ENCODE measurements around the gene AVPR2. TPM values are rescaled to one million over a fixed set of nuclear protein-coding genes. Genes with fewer than 3 reads are reported as not detected.

The AVPR2 gene
- 1 to 10 TPM; 2.1 to 9.3 (median 5.7) TPM for total RNA-seq

- no peak for DNase-seq (ENCODE audit: low spot score in 2 of 2)
- 34 to 60% methylated on average over 9 to 26 of the region's 26 CpGs for WGBS, 2 donors
- no peaks in the 10 kb centered on the region for H3K9me3 ChIP-seq
- H3K36me3 ChIP-seq = no peaks in the 10 kb centered on the region
- no peak for TF ChIP-seq EP300 (IDR thresholded peaks at IDR 0.05)
- peak within 1 kb of the TSS in 1 of 4 donors; percentile 33 for H3K4me3 ChIP-seq
- H3K4me1 ChIP-seq = peaks cover 0 to 39% (median 6%) of the 10 kb centered on the region in 4 donors
- H3K27ac ChIP-seq = peak within 1 kb of the TSS in 2 of 4 donors; percentile 34 to 61
- H3K27me3 ChIP-seq = no peaks in the 10 kb centered on the region
Observed at GRCh38 chrX:153903991-153904957, at the start of gene AVPR2. Gene AVPR2 (plus strand): TSS chrX:153904673. CDS start chrX:153905146, 473 bp downstream.

GRCh38 chrX:153854702-153855101 lies 49.8 kb upstream of the AVPR2 start:
- H3K9me3 ChIP-seq = no peaks in the 10 kb centered on the region
- H3K4me1 ChIP-seq = no peaks in the 10 kb centered on the region
- no peak for DNase-seq (ENCODE audit: low spot score in 2 of 2)
- 50 to 66% methylated on average over 9 of the region's 9 CpGs for WGBS, 2 donors
- no peaks in the 10 kb centered on the region for H3K36me3 ChIP-seq
- no peak for TF ChIP-seq POLR2A (IDR thresholded peaks at IDR 0.05)
- no peak for TF ChIP-seq CTCF (IDR thresholded peaks at IDR 0.05)
- TF ChIP-seq EP300 (IDR thresholded peaks at IDR 0.05) = no peak
- no peak overlapping the region for H3K4me3 ChIP-seq
- no peak overlapping the region for H3K27ac ChIP-seq
- H3K27me3 ChIP-seq = peaks cover 0 to 23% of the 10 kb centered on the region in 2 donors

GRCh38 chrX:153857348-153857903 lies 47.0 kb upstream of the AVPR2 start:
- DNase-seq (ENCODE audit: low spot score in 2 of 2) = no peak
- WGBS, 2 donors = 50 to 80% methylated on average over 2 of the region's 2 CpGs

GRCh38 chrX:153861151-153861550 lies 43.3 kb upstream of the AVPR2 start:
- WGBS, 2 donors = 76 to 83% methylated on average over 7 to 10 of the region's 10 CpGs
- H3K4me3 ChIP-seq = no peak overlapping the region
- H3K27me3 ChIP-seq = peaks cover 0 to 20% of the 10 kb centered on the region in 2 donors

More at GRCh38 chrX:153857348-153857903, 47.0 kb upstream of the AVPR2 start:
- Histone ChIP-seq H3K9me3 (no peaks in the 10 kb centered on the region), H3K36me3 (no peaks in the 10 kb centered on the region), H3K27me3 (peaks cover 0 to 19% of the 10 kb centered on the region in 2 donors), H3K27ac (no peak overlapping the region), H3K4me3 (no peak overlapping the region), H3K4me1 (no peaks in the 10 kb centered on the region)
- TF ChIP-seq POLR2A (IDR thresholded peaks at IDR 0.05) (no peak), CTCF (IDR thresholded peaks at IDR 0.05) (no peak), EP300 (IDR thresholded peaks at IDR 0.05) (no peak)

GRCh38 chrX:153861733-153862310 lies 42.7 kb upstream of the AVPR2 start:
- no peaks in the 10 kb centered on the region for H3K36me3 ChIP-seq
- WGBS, 2 donors = 61 to 75% methylated on average over 14 to 21 of the region's 21 CpGs
- peaks cover 0 to 15% of the 10 kb centered on the region in 2 donors for H3K27me3 ChIP-seq
- DNase-seq (ENCODE audit: low spot score in 2 of 2) = no peak
- H3K9me3 ChIP-seq = no peaks in the 10 kb centered on the region
- no peak overlapping the region for H3K4me3 ChIP-seq
- H3K4me1 ChIP-seq = no peaks in the 10 kb centered on the region
- no peak for TF ChIP-seq POLR2A (IDR thresholded peaks at IDR 0.05)
- TF ChIP-seq EP300 (IDR thresholded peaks at IDR 0.05) = no peak
- no peak for TF ChIP-seq CTCF (IDR thresholded peaks at IDR 0.05)
- no peak overlapping the region for H3K27ac ChIP-seq

More at GRCh38 chrX:153861151-153861550, 43.3 kb upstream of the AVPR2 start:
- Histone ChIP-seq H3K4me1 (no peaks in the 10 kb centered on the region), H3K9me3 (no peaks in the 10 kb centered on the region), H3K36me3 (no peaks in the 10 kb centered on the region), H3K27ac (no peak overlapping the region)
- no peak for DNase-seq (ENCODE audit: low spot score in 2 of 2)
- TF ChIP-seq POLR2A (IDR thresholded peaks at IDR 0.05) = no peak
